ENCODE measurements around the gene AATK. TPM values are rescaled to one million over a fixed set of nuclear protein-coding genes. Genes with fewer than 3 reads are reported as not detected.

The AATK gene
- total RNA-seq, 1 experiment from 2014 or later: 4.4 TPM

DNA sequence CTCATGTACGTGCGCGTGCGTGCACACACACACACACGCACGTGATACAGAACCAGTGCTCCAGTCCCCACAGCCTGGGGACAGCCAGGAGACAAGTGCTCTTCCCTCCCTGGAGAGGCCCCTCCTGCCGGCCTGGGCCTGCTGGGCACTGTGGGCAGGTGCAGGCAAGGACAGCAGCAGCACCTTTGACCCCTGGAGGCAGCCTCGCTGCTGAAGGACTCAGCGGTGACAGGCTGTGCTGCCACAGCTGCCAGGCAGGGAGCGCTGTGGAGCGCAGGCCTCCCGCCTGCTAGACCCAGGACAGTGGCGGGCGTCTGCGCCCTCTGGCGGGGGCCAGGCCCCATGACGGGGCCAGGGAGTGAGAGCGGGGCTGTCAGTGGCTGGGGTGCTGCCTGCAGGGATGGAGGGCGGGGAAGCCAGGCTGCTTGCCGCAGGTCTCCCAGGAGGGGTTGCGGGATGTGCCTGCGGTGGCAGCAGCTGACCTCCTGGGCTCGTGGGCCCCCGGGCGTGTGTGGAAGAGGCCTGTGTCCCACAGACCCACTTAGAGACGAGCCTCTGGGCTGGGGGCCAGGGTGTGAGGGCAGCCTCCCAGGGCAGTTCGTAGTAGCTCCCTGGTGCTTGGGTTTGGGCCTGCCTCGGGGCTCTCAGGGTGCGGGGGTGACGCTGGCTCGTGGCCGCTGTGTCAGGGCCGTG lies 64.3 kb downstream of the AATK start:
- Histone ChIP-seq H2AFZ (ENCODE audit: low read depth, low read length, poor library complexity, severe bottlenecking) (no peak overlapping the region), H4K20me1 (ENCODE audit: insufficient read depth) (no peaks in the 10 kb centered on the region), H3K27me3 (ENCODE audit: insufficient read depth, low read length) (no peaks in the 10 kb centered on the region), H3K9ac (ENCODE audit: low read length) (no peak overlapping the region), H3K27ac (ENCODE audit: low read depth, low read length) (peak overlapping the region; percentile 30; the same call in 1 of the 2 replicates), H3K4me2 (ENCODE audit: low read length) (peak overlapping the region; percentile 17; the same call in 1 of the 2 replicates), H3K79me2 (ENCODE audit: insufficient read depth, low read length) (peaks cover 3% of the 10 kb centered on the region; the same call in 1 of the 2 replicates), H3K4me3 (replicated peaks in 1 of 2; ENCODE audit: low read depth in 1 of 2, low read length in 2 of 2) (no peak overlapping the region), H3K9me2 (ENCODE audit: insufficient read depth) (no peaks in the 10 kb centered on the region), H3K4me1 (ENCODE audit: control insufficient read depth in 1 of 2, insufficient read depth in 2 of 2, low read length in 2 of 2) (peaks cover 26 to 40% of the 10 kb centered on the region in 2 experiments), H3K9me3 (ENCODE audit: control insufficient read depth in 1 of 2, insufficient read depth in 1 of 2, low read depth in 1 of 2, low read length in 2 of 2) (no peaks in the 10 kb centered on the region), H3K36me3 (ENCODE audit: control insufficient read depth in 1 of 2, insufficient read depth in 2 of 2, low read length in 2 of 2) (peaks cover 16 to 44% of the 10 kb centered on the region in 2 experiments; a peak in 3 of 4 replicates)
- intact Hi-C loops (cut with micrococcal nuclease): loop anchor here (1.0 to 2.0 kb wide), 3 partner anchors 67 to 110 kb away; partner anchors contain the start of genes BAIAP2 and CHMP6
- POLR2A ChIA-PET: no interaction called here
- CTCF ChIA-PET: interaction anchor here (0.6 to 1.6 kb wide), 5 partner anchors 23 to 674 kb away, joined by 3 to 11 read pairs (median 3); no protein-coding TSS in a partner anchor
- RAD21 ChIA-PET (ENCODE audit: low non-redundant PET in 1 of 2, low total read pairs in 2 of 2, uncharacterized antibody in 2 of 2, unreplicated experiment in 2 of 2): interaction anchor here (0.9 to 1.3 kb wide), 4 partner anchors 52 to 113 kb away, joined by 3 to 4 read pairs (median 3); no protein-coding TSS in a partner anchor
- TF ChIP-seq, protein P1, sequence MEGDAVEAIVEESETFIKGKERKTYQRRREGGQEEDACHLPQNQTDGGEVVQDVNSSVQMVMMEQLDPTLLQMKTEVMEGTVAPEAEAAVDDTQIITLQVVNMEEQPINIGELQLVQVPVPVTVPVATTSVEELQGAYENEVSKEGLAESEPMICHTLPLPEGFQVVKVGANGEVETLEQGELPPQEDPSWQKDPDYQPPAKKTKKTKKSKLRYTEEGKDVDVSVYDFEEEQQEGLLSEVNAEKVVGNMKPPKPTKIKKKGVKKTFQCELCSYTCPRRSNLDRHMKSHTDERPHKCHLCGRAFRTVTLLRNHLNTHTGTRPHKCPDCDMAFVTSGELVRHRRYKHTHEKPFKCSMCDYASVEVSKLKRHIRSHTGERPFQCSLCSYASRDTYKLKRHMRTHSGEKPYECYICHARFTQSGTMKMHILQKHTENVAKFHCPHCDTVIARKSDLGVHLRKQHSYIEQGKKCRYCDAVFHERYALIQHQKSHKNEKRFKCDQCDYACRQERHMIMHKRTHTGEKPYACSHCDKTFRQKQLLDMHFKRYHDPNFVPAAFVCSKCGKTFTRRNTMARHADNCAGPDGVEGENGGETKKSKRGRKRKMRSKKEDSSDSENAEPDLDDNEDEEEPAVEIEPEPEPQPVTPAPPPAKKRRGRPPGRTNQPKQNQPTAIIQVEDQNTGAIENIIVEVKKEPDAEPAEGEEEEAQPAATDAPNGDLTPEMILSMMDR (IDR thresholded peaks at IDR 0.05 in 2 of 3, conservative IDR thresholded peaks at IDR 0.05 in 1 of 3; ENCODE audit: borderline replicate concordance in 1 of 3, insufficient read depth in 1 of 3, low read depth in 2 of 3, low read length in 2 of 3): peak in 2 of 3 experiments; percentile 100; a peak in 4 of 6 replicates
- TF ChIP-seq POLR2AphosphoS5 (IDR thresholded peaks at IDR 0.05; ENCODE audit: low read depth, low read length) (0 out of 2 replicates have a peak, but pooled peaks have one; percentile 43), SRF (IDR thresholded peaks at IDR 0.05; ENCODE audit: low read depth) (no peak), CBX3 (IDR thresholded peaks at IDR 0.05; ENCODE audit: low read depth) (no peak), YY1 (IDR thresholded peaks at IDR 0.05; ENCODE audit: extremely low read depth, insufficient replicate concordance, low read depth, low read length) (peak; percentile 54), TCF7L2 (IDR thresholded peaks at IDR 0.05; ENCODE audit: borderline replicate concordance, extremely low read depth, insufficient read depth, insufficient read length) (peak; percentile 35)
- TF ChIP-seq, protein P2, sequence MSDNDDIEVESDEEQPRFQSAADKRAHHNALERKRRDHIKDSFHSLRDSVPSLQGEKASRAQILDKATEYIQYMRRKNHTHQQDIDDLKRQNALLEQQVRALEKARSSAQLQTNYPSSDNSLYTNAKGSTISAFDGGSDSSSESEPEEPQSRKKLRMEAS (IDR thresholded peaks at IDR 0.05): no peak
- ATAC-seq (peak; percentile 78), DNase-seq (ENCODE audit: low read depth, low spot score) (peak; percentile 75)
- no TSS peak for BruUV-seq (replicated peaks)

Data from HCT116 (cell line).